ENCODE results near the gene SEMA5A.

Gene SEMA5A

GRCh38 chr5:9183992-9184391 is 361.9 kb downstream of the SEMA5A start:
- FAIRE-seq, result no peak
- DNase-seq (ENCODE audit: low spot score), result no peak

- DNase-seq (ENCODE audit: low spot score) (no peak), FAIRE-seq (no peak)
These were observed 362.8 kb downstream of the SEMA5A start for GRCh38 chr5:9182899-9183695.

GRCh38 chr5:9176641-9177040 is 369.2 kb downstream of the SEMA5A start:
- FAIRE-seq, result no peak

DNA sequence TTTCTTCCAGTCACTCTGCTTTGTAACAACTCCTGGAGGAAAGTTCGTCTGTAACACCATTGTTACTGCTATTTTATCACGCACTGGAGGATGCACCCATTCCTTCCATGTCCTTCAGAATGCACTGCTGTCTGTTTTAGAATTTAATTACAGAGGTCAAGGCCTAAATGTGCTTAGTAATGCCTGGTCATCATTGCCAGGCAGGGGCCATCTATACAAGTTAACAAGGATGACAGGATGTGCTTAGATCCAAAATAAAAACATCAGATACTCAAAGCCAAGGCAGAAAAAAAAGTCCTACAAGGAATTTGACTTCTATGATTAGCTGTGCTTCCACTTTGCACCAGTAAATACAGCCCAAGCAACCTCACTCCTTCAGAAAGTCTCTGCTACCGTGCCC is 371.4 kb downstream of the SEMA5A start:
- DNase-seq (ENCODE audit: low spot score) (no peak), FAIRE-seq (no peak)

More at GRCh38 chr5:9176641-9177040, 369.2 kb downstream of the SEMA5A start:
- DNase-seq (ENCODE audit: low spot score), result no peak

GRCh38 chr5:9173281-9174048 is 372.4 kb downstream of the SEMA5A start:
- DNase-seq (ENCODE audit: low spot score) (no peak), FAIRE-seq (no peak)

GRCh38 chr5:9170026-9170425 is 375.8 kb downstream of the SEMA5A start:
- FAIRE-seq (no peak), DNase-seq (ENCODE audit: low spot score) (no peak)

GRCh38 chr5:9169557-9169902 is 376.3 kb downstream of the SEMA5A start:
- no peak for DNase-seq (ENCODE audit: low spot score)
- no peak for FAIRE-seq

GRCh38 chr5:9168791-9169556 is 376.9 kb downstream of the SEMA5A start:
- DNase-seq (ENCODE audit: low spot score), result no peak
- no peak for FAIRE-seq

DNA sequence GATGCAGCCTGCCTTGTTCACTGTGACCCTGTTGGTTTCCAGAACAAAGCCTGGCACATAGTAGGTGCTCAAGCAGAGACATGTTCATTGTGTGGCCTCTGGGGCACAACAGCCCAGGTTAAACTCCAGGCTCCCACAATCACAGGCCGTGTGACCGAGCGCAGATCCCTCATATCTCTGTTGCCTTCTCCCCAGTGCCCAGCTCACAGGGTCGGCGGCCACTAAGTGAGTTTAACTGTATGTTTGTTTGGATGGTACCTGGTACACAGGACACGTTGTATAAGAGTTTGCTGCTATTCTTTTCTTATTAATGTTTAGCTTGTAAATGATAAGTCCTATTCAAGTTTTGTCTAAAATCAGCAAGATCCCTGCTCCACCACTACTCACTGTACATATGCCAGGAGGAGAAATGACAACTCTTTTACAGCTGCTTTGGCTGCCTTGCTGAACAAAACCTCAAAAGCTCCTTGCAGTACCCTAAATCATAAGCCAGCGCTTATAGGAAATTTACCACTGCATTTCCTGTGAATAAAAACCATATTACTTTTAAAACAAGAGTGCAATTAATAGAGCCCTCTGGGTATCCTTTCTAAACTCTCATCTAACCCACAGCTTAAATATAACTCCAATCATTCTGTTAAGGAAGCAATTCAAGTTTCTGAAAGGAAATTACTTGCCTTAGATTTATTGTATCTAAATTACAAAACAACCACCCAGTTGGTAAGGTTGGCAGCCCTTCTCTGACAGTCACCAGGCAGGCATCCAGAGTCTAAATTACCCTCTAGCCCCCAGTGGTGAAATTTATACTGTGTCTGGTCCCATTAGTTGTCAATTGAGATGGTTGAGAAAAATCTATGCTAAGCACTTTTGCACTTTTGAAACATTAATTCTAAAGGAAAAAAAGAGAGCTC is 379.4 kb downstream of the SEMA5A start:
- no peak for FAIRE-seq
- no peak for DNase-seq (ENCODE audit: low spot score)

DNA sequence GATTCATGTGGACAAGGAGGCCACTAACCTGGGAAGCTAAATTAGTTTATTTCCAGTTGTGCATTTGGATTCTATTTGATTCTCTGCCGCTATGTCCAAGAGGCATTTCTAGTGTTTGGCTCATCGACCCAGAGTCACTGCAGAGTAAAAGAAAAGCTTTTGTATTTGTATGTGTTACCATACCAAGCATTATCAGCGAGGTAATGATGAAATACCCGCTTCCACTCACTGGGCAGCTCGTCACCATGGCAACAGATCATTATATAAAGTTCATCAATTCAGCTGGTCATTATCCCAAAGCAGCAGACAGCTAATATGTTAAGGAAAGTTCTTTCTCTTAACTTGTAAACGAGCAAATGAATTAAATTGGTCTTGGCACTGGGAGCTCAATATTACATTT is 380.3 kb downstream of the SEMA5A start:
- DNase-seq (ENCODE audit: low spot score) (no peak), FAIRE-seq (no peak)

- DNase-seq (ENCODE audit: low spot score) (peak; percentile 73), FAIRE-seq (peak; percentile 99)
These were observed 385.1 kb downstream of the SEMA5A start for GRCh38 chr5:9160747-9161146.

DNA sequence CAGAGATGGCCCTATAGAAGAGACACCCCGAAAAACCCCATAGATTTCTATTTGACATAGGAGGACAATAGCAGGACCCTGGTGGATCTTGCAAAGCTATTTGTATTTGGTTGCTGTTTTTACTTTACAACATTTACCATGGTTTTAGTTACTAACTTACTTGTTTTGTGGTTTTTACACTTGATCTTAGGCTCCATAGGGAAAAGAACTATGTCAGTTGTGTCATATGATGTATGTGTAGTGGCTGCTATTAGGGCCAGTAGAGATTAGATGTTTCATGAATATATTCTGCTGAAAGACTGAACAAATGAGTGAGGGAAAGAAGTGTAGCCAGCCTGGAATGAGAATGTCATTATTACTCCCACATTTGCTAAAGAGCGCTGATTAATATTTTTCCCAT is 388.1 kb downstream of the SEMA5A start:
- DNase-seq (ENCODE audit: low spot score), result no peak
- no peak for FAIRE-seq

DNA sequence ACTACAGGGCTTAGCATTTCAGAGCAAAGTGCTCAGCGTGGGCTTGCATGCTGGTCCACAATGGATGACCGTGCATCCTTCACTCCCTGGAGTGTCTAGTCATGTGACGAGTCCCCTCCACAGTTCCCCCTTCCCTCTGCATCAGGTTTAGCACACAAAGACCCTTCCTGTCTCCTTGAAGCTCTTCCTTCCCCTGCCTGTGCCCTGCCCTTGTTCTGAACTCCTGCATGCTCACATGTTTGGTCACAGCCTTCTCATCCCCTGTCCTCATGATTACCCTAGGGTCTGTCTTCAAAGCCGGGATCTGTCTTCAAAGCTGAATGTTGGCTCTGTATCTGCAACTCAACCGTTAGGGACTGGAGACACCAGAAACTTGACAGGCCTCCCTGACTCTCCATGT is 388.9 kb downstream of the SEMA5A start:
- DNase-seq (ENCODE audit: low spot score) (no peak), FAIRE-seq (no peak)

DNA sequence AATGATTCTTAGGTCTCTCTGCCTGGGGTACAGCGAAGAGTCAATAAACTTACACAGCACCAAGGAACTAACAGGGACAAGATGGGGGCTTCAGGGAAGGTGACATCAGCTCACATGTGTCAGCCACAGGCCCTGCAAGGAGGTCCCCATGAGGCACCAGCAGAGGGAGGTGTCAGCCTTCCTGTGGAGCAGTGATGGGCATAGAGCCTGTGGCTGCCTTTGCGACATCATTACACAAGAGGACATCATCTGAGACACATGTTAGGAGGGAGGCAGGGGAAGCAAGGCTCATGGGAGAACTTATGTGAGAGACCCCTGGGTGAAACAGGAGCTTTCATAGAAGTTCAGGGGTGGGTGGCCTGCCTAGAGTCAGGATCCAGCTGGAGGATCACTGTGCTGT is 389.6 kb downstream of the SEMA5A start:
- DNase-seq (ENCODE audit: low spot score) (peak; percentile 59), FAIRE-seq (no peak)

- DNase-seq (ENCODE audit: low spot score), result peak; percentile 43
- FAIRE-seq, result peak; percentile 73
These were observed 394.0 kb downstream of the SEMA5A start for GRCh38 chr5:9151684-9152427.

- DNase-seq (ENCODE audit: low spot score) (peak; percentile 91), FAIRE-seq (peak; percentile 89)
These were observed 395.9 kb downstream of the SEMA5A start for GRCh38 chr5:9149988-9150387.

DNA sequence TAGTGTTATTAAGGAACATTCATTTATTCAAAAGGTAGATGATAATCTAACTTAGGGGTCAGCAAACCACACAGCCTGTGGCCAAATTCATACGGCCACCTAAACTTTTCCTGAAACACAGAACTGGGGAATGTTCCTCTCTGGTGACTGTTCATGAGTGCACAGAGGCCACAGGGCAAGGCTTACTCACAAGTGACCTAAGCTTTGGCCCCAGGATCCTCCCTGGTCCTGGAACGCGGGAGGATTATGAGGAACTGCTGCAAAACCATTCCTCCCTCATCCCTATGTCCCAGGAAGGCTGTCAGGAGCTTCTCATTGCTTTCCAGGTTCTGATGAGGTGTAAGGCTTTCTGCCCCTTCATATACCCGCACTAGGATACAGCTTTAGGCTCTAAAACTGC is 397.6 kb downstream of the SEMA5A start:
- FAIRE-seq (peak; percentile 88), DNase-seq (ENCODE audit: low spot score) (peak; percentile 61)

DNA sequence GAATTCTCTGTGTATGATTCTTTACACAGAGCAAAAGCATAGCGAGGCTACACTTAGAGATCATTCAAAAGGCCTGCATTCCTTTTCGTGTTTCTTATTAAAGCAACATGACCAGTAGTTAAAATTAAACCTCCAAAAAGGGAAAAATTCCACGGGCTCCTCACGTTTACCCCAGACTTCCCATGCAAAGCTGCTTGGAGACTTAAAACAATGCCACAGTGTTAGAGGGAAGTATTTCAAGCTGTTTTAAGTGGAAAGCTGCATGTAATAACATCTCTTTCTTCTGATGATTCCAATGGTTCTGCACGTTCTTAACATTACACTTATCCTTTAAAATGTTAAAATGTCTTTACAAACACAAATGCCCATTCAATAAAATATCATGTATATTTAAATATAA is 405.2 kb downstream of the SEMA5A start:
- no peak for FAIRE-seq
- DNase-seq (ENCODE audit: low spot score), result no peak

GRCh38 chr5:9140202-9140601 is 405.7 kb downstream of the SEMA5A start:
- FAIRE-seq, result no peak
- DNase-seq (ENCODE audit: low spot score), result no peak

GRCh38 chr5:9139344-9139743 is 406.5 kb downstream of the SEMA5A start:
- DNase-seq (ENCODE audit: low spot score) (no peak), FAIRE-seq (no peak)

Data from RCC 7860 (cell line).